IPS-18a (cell line): ENCODE data around the gene CR1L.
"Not testable (repeated sequence)": the region's sequence is repeated elsewhere in the genome, so short reads cannot be mapped to it uniquely, and the experiment has no call there.

ENCODE experiments used
- H3K27ac ChIP-seq: one replicate; pipeline ENCODE4 v1.5.1; 2013; ENCODE audit warnings: low read length
- H3K27me3 ChIP-seq: one replicate; pipeline ENCODE4 v1.6.1; 2013; ENCODE audit warnings: mild to moderate bottlenecking, low read length; ENCODE audit not compliant: control insufficient read depth, insufficient read depth
- H3K36me3 ChIP-seq: one replicate; pipeline ENCODE4 v1.6.1; 2013; ENCODE audit warnings: low read depth, low read length; ENCODE audit not compliant: control insufficient read depth
- H3K4me1 ChIP-seq: one replicate; pipeline ENCODE4 v1.6.1; 2013; ENCODE audit warnings: low read depth, low read length; ENCODE audit not compliant: control insufficient read depth
- H3K4me3 ChIP-seq: one replicate; pipeline ENCODE4 v1.5.1; 2013; ENCODE audit warnings: low read length
- H3K9ac ChIP-seq: one replicate; pipeline ENCODE4 v1.6.1; 2013; ENCODE audit warnings: mild to moderate bottlenecking, low read length, moderate library complexity
- H3K9me3 ChIP-seq: one replicate; pipeline ENCODE4 v1.6.1; 2013; ENCODE audit warnings: low read depth, low read length; ENCODE audit not compliant: control insufficient read depth

The CR1L gene

DNA sequence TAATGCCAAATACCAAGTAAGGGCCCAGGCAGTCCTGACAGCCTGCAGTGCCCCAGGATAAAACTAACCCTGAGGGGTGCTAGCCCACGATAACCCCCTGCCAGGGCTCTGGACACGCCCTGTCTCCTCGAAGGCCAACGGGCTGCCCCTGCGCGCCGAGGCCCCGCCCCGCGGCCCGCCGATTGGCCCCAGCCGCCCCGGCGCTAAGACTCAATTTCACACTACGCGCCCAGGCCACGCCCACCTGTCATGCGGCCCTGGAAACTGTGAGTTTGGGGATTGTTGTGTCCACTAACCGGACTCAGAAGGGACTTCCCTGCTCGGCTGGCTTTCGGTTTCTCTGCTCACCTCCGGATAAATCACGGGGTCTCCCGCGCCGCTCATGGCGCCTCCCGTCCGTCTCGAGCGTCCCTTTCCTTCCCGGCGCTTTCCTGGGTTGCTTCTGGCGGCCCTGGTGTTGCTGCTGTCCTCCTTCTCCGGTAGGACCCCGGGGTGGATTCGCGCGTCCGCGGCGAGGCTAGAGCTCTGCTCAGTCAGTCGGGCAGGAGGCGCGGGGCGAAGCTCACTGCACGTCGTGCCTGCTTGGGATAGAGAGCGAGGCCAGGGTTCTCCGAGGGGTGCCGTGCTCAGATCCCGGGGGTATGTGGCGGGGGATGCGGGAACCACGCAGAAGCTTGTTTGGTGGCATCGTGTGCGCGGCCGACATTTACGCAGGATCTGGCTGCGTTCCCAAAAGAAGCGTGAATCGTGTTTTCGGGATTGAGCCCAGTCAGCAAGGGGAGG, at the start of gene CR1L:
TSS of gene CR1L (plus strand) at position 282 of the 783 bp plus-strand sequence. CDS start at position 383, 101 bp downstream.
- Histone ChIP-seq H3K27me3 (no peaks in the 10 kb centered on the region), H3K4me1 (peaks cover 8% of the 10 kb centered on the region), H3K27ac (no peak within 1 kb of the TSS), H3K9me3 (no peaks in the 10 kb centered on the region), H3K36me3 (no peaks in the 10 kb centered on the region), H3K9ac (no peak within 1 kb of the TSS), H3K4me3 (no peak within 1 kb of the TSS)

GRCh38 chr1:207603777-207604176, 41.2 kb upstream of the CR1L start:
- Histone ChIP-seq H3K4me1 (peaks cover 10% of the 10 kb centered on the region), H3K27me3 (no peaks in the 10 kb centered on the region), H3K9me3 (no peaks in the 10 kb centered on the region), H3K27ac (no peak overlapping the region), H3K4me3 (no peak overlapping the region), H3K9ac (no peak overlapping the region), H3K36me3 (no peaks in the 10 kb centered on the region)

- Histone ChIP-seq H3K9me3 (no peaks in the 10 kb centered on the region), H3K27ac (no peak overlapping the region), H3K9ac (no peak overlapping the region), H3K27me3 (no peaks in the 10 kb centered on the region), H3K4me1 (peaks cover under 1% of the 10 kb centered on the region), H3K36me3 (no peaks in the 10 kb centered on the region), H3K4me3 (no peak overlapping the region)
Observed at GRCh38 chr1:207605444-207606361, 39.2 kb upstream of the CR1L start.

- Histone ChIP-seq H3K27me3 (no peaks in the 10 kb centered on the region), H3K9ac (no peak overlapping the region), H3K4me3 (no peak overlapping the region), H3K4me1 (no peaks in the 10 kb centered on the region), H3K36me3 (no peaks in the 10 kb centered on the region), H3K9me3 (no peaks in the 10 kb centered on the region), H3K27ac (no peak overlapping the region)
Observed at GRCh38 chr1:207606362-207606755, 38.6 kb upstream of the CR1L start.

DNA sequence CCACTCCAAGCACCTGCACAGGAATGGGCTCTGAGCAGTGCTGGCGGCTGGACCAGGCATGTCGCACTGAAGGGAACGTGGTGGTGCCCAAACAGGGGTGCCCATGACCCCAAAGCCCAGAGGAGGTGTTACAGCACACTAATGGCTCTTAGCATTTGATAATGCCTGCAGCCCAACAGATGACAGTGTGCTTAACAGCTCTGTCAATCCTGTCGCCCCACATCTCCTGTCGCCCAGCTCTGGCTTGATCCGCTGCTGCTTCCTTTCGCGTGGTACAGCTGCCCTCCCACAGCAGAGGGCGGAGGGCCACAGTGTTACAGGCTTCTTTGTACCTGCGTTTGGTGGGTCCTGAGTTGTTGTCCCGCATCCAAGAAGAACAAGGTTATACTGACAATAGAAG, 32.2 kb upstream of the CR1L start:
- H3K36me3 ChIP-seq = no peaks in the 10 kb centered on the region
- no peaks in the 10 kb centered on the region for H3K4me1 ChIP-seq
- H3K27me3 ChIP-seq = no peaks in the 10 kb centered on the region
- no peak overlapping the region for H3K9ac ChIP-seq
- H3K9me3 ChIP-seq = no peaks in the 10 kb centered on the region
- H3K4me3 ChIP-seq = no peak overlapping the region
- no peak overlapping the region for H3K27ac ChIP-seq

GRCh38 chr1:207619871-207620542, 24.9 kb upstream of the CR1L start:
- H3K27me3 ChIP-seq = no peaks in the 10 kb centered on the region
- H3K36me3 ChIP-seq = no peaks in the 10 kb centered on the region
- no peak overlapping the region for H3K9ac ChIP-seq
- peaks cover 4% of the 10 kb centered on the region for H3K4me1 ChIP-seq
- no peaks in the 10 kb centered on the region for H3K9me3 ChIP-seq
- no peak overlapping the region for H3K4me3 ChIP-seq
- no peak overlapping the region for H3K27ac ChIP-seq

DNA sequence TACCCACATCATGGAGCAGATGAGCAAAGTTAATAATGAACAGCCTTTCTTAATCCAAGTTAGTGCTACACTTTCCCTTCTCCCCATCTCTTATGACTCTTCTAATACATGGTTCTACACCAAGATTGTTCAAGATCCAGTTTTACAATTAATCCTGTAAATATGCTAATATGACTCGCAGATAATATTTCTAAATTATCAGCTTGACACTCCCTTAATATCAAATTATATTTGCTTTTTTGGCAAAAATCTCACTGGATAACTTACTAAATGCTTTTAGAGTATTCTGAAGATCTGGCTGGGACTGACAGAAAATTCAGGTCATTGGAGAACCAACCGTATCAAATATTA, 24.4 kb upstream of the CR1L start:
- Histone ChIP-seq H3K9ac (no peak overlapping the region), H3K27me3 (no peaks in the 10 kb centered on the region), H3K27ac (no peak overlapping the region), H3K4me3 (no peak overlapping the region), H3K9me3 (no peaks in the 10 kb centered on the region), H3K4me1 (peaks cover 4% of the 10 kb centered on the region), H3K36me3 (no peaks in the 10 kb centered on the region)

DNA sequence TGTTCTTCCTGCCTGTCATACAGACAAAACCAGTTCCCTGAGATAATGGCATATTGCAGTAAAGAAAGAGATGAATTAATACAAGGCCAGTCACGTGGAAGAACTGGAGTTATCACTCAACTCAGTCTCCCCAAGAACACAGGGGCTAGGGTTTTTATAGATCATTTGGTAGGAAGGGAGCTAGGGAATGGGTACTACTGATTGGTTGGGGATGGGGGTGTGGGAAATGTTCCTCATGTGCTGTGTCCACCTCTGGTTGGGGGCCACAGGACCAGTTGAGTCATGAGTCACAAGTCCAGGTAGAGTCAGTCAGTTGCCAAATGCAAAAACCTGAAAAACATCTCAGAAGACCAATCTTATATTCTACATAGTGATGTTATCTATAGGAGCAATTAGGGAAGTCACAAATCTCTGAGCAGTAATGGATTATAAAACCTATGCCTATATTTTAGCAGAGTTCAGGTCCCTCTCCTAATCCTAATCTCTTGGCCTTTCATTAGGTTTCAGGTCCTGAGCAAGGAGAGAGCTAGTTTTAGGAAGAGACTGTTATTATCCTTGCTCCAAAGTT, 19.3 kb upstream of the CR1L start:
- H3K9ac ChIP-seq, H3K27me3 ChIP-seq, H3K4me1 ChIP-seq, H3K27ac ChIP-seq, H3K36me3 ChIP-seq, H3K9me3 ChIP-seq, H3K4me3 ChIP-seq: not testable (repeated sequence)

- no peaks in the 10 kb centered on the region for H3K27me3 ChIP-seq
- peaks cover 22% of the 10 kb centered on the region for H3K4me1 ChIP-seq
- no peaks in the 10 kb centered on the region for H3K36me3 ChIP-seq
- no peaks in the 10 kb centered on the region for H3K9me3 ChIP-seq
- no peak overlapping the region for H3K9ac ChIP-seq
- H3K27ac ChIP-seq = no peak overlapping the region
- no peak overlapping the region for H3K4me3 ChIP-seq
Observed at GRCh38 chr1:207626972-207627337, 18.0 kb upstream of the CR1L start.

- Histone ChIP-seq H3K36me3 (no peaks in the 10 kb centered on the region), H3K27ac (no peak overlapping the region), H3K9me3 (no peaks in the 10 kb centered on the region), H3K4me3 (no peak overlapping the region), H3K27me3 (no peaks in the 10 kb centered on the region), H3K4me1 (peaks cover 23% of the 10 kb centered on the region), H3K9ac (no peak overlapping the region)
Observed at GRCh38 chr1:207627496-207627895, 17.4 kb upstream of the CR1L start.

DNA sequence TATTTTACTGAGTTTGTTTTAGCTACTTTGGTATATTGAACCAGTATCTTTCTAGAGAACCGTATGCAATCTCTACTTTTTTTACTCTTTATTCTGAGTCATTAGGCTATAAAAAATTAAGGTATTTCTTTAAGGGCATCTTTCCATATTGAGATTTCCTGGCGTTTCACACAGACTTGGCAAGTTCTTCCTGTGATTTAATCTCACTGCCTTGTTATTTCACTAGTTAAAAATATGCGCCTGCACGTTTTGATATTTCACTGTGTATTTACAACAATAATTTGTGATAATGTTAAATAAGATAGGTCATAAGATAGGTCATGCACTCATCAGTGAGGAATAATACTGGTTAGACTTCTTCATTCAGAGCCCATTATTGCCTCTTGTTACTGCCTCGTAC, 16.2 kb upstream of the CR1L start:
- H3K9me3 ChIP-seq = no peaks in the 10 kb centered on the region
- H3K4me1 ChIP-seq = peaks cover 33% of the 10 kb centered on the region
- no peak overlapping the region for H3K4me3 ChIP-seq
- no peaks in the 10 kb centered on the region for H3K36me3 ChIP-seq
- H3K9ac ChIP-seq = no peak overlapping the region
- no peak overlapping the region for H3K27ac ChIP-seq
- H3K27me3 ChIP-seq = no peaks in the 10 kb centered on the region
